Dendritic cell treated with granulocyte-macrophage colony-stimulating factor and Interleukin-4, amounts not matched to agents 40 ng/mL and 50 ng/mL, for 4 days (primary cell): Measurements from ENCODE around the gene KIAA1958.

Experiments used
- H3K27ac Mint-ChIP-seq: one replicate; pipeline ENCODE4 v1.8.0; 2022; ENCODE audit warnings: mild to moderate bottlenecking, mixed read lengths
- H3K27me3 Mint-ChIP-seq: one replicate; pipeline ENCODE4 v1.8.0; 2022; ENCODE audit warnings: mild to moderate bottlenecking, mixed read lengths
- H3K36me3 Mint-ChIP-seq: one replicate; pipeline ENCODE4 v1.8.0; 2022; ENCODE audit warnings: low read depth, mixed read lengths
- H3K4me1 Mint-ChIP-seq: one replicate; pipeline ENCODE4 v1.8.0; 2022; ENCODE audit warnings: low read depth, mixed read lengths
- H3K4me3 Mint-ChIP-seq: one replicate; pipeline ENCODE4 v1.8.0; 2022; ENCODE audit warnings: mild to moderate bottlenecking, moderate library complexity, mixed read lengths
- H3K9me3 Mint-ChIP-seq: one replicate; pipeline ENCODE4 v1.8.0; 2022; ENCODE audit warnings: mixed read lengths
- intact Hi-C: fragments of 100-400 bp; cut with micrococcal nuclease; formaldehyde crosslinking; loops from one replicate; pipeline ENCODE4 v1.15.0; 2022

KIAA1958 gene

DNA sequence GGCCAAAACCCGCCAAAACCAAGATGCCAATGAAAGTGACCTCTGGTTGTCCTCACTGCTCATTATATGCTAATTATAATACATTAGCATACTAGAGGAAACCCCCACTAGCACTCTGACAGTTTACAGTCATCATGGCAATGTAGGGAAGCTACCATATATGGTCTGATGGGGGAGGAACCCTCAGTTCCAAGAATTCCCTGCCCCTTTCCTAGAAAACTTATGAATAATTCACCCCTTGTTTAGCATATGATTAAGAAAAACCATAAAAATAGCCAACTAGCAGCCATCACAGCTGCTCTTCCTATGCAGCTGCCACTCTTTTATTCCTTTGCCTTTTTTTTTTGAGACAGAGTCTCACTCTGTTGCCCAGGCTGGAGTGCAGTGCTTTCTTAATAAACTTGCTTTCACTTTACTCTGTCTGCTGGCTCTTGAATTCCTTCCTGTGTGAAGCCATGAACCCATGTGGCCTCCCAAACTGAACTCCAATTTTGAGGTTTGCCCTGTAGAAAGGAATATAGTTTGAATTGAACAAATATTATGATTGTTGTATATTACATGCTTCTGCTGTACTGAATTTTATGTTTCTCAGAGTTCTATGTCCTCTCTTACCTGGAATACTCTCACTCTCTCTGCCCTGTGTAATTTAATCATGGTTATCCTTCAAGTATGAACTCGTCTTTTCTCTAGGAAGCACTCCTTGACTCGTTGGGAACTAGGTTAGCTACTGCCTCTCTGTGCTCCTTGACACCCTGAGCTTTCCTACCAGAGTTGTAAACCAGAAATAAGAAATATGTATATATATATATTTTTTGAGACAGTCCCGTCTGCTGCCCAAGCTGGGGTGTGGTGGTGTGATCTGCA is 59.8 kb downstream of the KIAA1958 start:
- no peak overlapping the region for H3K4me3 Mint-ChIP-seq
- H3K36me3 Mint-ChIP-seq = no peaks in the 10 kb centered on the region
- intact Hi-C loops = no loop called here
- H3K27me3 Mint-ChIP-seq = no peaks in the 10 kb centered on the region
- H3K27ac Mint-ChIP-seq = peak overlapping the region; percentile 63
- H3K9me3 Mint-ChIP-seq = no peaks in the 10 kb centered on the region
- H3K4me1 Mint-ChIP-seq = peaks cover 32% of the 10 kb centered on the region

DNA sequence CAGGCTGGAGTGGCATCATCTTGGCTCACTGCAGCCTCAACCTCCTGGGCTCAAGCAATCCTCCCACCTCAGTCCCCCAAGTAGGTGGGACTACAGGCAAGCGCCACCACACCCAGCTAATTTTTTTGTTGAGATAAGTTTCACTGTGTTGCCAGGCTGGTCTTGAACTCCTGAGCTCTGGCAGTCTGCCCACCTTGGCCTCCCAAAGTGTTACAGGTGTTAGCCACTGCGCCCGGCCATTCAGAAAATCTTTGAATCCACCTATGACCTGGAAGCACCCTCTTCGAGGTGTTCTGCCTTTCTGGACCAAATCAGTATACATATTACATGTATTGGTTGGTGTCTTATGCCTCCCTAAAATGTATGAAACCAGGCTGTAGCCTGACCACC is 61.4 kb downstream of the KIAA1958 start:
- Mint-ChIP-seq H3K4me3 (no peak overlapping the region), H3K27ac (no peak overlapping the region), H3K27me3 (no peaks in the 10 kb centered on the region), H3K4me1 (peaks cover 32% of the 10 kb centered on the region), H3K9me3 (no peaks in the 10 kb centered on the region), H3K36me3 (no peaks in the 10 kb centered on the region)
- intact Hi-C loops = no loop called here

DNA sequence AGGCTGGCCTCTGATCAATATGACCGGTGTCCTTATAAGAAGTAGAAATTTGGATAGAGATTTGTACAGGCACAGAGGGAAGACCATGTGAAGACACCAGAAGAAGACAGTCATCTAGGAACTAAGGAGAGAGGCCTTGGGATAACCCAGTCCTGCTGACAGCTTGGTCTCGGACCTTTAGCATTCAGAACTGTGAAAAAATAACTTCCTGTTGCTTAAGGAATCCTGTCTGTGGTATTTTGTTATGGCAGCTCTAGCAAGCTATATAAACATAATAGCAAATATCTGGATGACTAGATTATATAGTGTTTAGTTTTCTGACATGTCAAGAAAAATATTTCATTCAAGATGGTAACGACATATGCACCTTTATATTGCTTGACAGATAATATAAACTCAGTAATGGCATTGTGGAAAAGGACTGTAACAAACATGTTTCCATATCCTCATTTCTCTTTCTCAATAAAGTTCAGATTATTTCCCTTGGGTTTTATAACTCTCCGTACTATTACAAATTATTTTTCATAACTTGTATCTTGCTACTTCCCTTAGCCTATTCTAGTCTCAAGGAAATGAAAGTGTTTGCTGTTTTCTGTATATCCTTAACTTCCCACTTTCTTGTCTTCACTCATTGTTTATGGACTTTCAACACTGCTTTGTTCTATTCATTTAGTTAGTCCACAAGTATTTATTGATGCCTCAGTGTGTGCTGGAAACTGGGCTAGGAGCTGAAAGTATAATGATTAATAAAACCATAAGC is 62.4 kb downstream of the KIAA1958 start:
- H3K4me3 Mint-ChIP-seq = no peak overlapping the region
- H3K36me3 Mint-ChIP-seq = no peaks in the 10 kb centered on the region
- H3K9me3 Mint-ChIP-seq = no peaks in the 10 kb centered on the region
- peak overlapping the region; percentile 49 for H3K27ac Mint-ChIP-seq
- H3K4me1 Mint-ChIP-seq = peaks cover 32% of the 10 kb centered on the region
- intact Hi-C loops = no loop called here
- no peaks in the 10 kb centered on the region for H3K27me3 Mint-ChIP-seq

DNA sequence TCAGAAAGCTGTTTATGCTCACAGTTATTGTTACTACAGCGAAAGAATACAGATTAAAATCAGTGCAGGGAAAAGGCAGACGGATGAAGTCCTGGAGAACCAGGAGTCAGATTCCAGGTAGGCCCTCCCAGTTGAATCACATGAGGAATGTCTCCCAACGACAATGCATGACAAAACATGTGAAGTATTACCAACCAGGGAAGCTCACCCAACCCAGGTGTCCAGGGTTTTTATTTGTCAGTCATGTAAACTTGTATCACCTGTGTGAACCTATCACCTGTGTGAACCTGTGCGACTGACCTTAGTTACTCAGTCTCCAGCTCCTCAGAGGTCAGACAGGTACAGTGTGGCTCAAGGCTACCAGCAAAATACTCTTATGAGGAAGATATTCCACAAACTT is 63.9 kb downstream of the KIAA1958 start:
- Mint-ChIP-seq H3K27me3 (no peaks in the 10 kb centered on the region), H3K4me3 (no peak overlapping the region), H3K27ac (no peak overlapping the region), H3K4me1 (peaks cover 32% of the 10 kb centered on the region), H3K36me3 (no peaks in the 10 kb centered on the region), H3K9me3 (no peaks in the 10 kb centered on the region)
- intact Hi-C loops = no loop called here

DNA sequence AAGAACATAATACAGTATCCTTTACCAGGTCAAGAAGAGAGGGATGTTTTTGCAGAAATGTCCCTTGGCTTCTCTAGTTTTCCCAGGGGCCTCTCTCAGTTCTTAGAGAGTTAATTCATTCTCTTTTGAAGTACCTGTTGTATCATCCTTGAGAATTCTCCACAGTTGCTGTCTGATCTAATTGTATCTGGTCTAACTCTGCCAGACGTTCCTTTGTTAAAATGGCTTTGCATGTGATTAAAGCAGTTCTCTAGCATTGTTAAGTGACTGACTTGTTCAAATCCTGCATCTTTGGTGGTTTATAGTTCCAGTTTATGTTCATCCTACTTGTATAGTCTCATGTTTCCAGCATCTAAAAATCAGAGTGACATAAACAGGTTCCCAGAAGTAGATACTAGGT is 65.0 kb downstream of the KIAA1958 start:
- no peaks in the 10 kb centered on the region for H3K36me3 Mint-ChIP-seq
- H3K27ac Mint-ChIP-seq = no peak overlapping the region
- H3K9me3 Mint-ChIP-seq = no peaks in the 10 kb centered on the region
- H3K4me3 Mint-ChIP-seq = no peak overlapping the region
- intact Hi-C loops = no loop called here
- peaks cover 22% of the 10 kb centered on the region for H3K4me1 Mint-ChIP-seq
- H3K27me3 Mint-ChIP-seq = no peaks in the 10 kb centered on the region

DNA sequence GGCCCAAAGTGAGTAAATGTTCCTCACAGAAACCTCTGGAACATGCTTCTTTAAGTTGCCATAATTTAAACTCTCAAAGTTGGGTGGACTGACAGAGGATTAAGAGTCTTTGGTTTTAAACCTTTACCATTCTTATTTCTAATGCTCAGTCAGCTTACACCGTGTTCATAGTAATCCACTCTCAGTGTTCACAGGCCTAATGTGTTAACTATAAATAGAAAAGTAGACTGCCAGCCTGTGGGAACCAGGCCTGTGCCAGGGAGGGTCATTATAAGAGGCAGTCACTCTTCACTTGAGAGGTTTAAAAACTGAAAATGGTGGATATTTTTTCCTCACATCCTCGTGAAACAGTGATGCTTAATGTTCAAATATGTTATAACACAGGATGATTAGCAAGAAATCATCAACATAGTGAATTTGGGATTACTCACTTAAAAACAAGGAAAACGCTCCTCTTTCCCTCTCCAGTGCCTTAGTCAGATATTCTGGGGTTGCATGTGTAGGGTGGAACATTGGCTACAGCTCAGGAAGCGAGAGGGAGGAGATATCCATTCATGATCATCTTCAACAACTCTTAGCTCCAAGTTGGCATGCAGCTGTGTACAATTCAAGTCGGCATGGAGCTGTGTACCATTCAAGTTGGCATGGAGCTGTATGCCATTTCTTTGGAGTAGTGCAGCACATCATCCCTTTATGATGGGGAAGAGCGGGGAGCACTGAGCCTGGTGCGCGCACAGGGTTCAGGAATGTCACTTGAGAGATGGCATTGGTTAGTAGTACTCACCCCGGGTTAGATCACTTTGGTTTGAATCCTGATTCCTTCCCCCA is 65.8 kb downstream of the KIAA1958 start:
- intact Hi-C loops = no loop called here
- Mint-ChIP-seq H3K4me3 (no peak overlapping the region), H3K4me1 (peaks cover 20% of the 10 kb centered on the region), H3K36me3 (no peaks in the 10 kb centered on the region), H3K9me3 (no peaks in the 10 kb centered on the region), H3K27me3 (no peaks in the 10 kb centered on the region), H3K27ac (no peak overlapping the region)

DNA sequence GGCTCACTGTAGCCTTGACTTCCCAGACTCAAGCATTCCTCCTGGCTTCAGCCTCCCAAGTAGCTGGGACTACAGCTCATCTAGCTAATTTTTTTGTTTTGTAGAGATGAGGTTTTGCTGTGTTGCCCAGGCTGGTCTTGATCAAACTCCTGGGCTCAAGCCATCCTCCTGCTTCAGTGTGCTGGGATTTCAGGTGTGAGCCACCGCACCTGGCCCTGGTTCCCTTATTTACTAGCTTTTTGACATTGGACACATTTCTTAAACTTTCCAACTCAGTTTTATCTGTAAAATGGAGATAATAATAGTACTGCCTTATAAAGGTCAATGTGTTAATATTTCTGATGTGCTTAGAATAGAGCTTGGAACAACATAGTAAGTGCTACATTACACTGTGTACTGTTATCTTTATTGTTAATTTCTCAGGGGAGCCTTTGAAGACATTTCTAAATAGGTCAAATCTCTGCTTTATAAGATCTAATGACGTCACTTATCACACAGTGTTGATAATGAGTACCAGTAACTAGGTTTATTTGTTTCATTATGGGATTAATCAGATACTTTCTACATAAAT is 66.7 kb downstream of the KIAA1958 start:
- H3K27ac Mint-ChIP-seq = no peak overlapping the region
- intact Hi-C loops = no loop called here

DNA sequence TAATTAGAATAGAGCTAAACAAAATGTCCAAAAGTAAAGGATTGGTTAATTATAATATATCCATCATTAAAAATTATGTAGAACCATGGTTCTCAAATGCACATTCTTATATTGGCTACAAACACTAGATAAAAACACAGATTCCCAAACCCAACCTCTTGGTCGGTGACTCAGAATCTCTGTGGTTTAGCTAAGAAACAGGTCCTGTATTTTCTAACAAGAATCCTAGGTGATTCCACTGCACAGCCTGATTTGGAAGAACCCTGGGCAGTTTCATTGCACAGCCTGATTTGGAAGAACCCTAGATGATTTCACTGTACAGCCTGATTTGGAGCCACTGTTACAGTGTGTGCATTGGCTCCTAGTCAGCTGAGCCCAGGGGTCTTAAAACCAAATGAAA is 67.9 kb downstream of the KIAA1958 start:
- H3K36me3 Mint-ChIP-seq = no peaks in the 10 kb centered on the region
- no peaks in the 10 kb centered on the region for H3K27me3 Mint-ChIP-seq
- H3K27ac Mint-ChIP-seq = no peak overlapping the region
- H3K4me3 Mint-ChIP-seq = no peak overlapping the region
- H3K4me1 Mint-ChIP-seq = peaks cover 9% of the 10 kb centered on the region
- H3K9me3 Mint-ChIP-seq = no peaks in the 10 kb centered on the region
- intact Hi-C loops = no loop called here

More for the DNA sequence above, 66.7 kb downstream of the KIAA1958 start:
- H3K36me3 Mint-ChIP-seq = no peaks in the 10 kb centered on the region
- no peaks in the 10 kb centered on the region for H3K27me3 Mint-ChIP-seq
- H3K4me3 Mint-ChIP-seq = no peak overlapping the region
- H3K4me1 Mint-ChIP-seq = peaks cover 20% of the 10 kb centered on the region
- no peaks in the 10 kb centered on the region for H3K9me3 Mint-ChIP-seq

DNA sequence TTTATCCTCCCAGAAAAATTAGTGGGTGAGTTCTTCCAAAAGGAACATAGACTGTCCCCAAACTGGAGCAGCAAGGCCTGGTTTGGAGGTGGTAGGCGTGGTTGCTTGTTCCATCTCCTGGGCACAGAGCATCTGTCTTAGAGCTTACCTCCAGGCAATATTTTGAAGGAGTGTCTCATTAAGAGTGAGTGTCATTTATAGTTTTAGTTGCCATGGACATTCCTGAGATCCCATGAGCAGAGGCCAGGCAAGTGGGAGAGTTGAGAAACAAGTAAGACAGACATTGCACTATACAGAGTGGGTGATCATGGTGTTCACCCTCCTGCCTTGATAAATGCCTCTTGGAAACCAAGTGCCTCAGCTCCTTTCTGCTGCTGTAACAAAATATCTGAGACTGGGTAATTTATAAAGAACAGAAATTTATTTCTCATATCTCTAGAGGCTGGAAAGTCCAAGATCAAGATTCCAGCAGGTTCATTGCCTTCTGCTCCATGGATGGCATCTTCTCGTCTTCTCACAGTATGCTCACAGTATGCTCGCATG is 68.5 kb downstream of the KIAA1958 start:
- H3K4me1 Mint-ChIP-seq = peaks cover 3% of the 10 kb centered on the region
- no peaks in the 10 kb centered on the region for H3K27me3 Mint-ChIP-seq
- H3K27ac Mint-ChIP-seq = no peak overlapping the region
- intact Hi-C loops = no loop called here
- H3K4me3 Mint-ChIP-seq = no peak overlapping the region
- H3K36me3 Mint-ChIP-seq = no peaks in the 10 kb centered on the region
- H3K9me3 Mint-ChIP-seq = no peaks in the 10 kb centered on the region

DNA sequence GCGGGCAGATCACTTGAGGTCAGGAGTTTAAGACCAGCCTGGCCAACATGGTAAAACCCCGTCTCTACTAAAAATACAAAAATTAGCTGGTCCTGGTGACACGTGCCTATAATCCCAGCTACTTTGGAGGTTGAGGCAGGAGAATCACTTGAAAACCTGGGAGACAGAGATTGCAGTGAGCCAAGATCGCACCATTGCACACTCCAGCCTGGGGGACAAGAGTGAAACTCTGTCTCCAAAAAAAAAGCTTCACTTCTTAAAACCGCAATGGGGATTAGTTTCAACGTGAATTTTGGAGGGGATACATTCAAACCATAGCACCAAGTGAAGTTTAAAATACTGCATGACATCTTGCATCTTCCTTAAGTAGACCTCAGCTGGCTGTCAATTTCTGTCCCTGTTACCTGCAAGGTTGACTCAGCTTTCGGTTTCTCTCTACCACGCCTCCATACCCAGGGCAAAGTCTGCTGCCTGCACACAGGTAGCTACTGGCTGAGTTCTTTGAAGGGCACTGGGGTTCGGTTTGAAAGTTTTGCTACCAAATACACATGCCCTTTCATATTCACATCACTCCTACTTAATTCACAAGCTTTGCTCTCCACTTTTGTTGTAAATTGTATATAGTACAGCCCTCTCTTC is 69.3 kb downstream of the KIAA1958 start:
- Mint-ChIP-seq H3K27me3 (no peaks in the 10 kb centered on the region), H3K4me3 (no peak overlapping the region), H3K4me1 (no peaks in the 10 kb centered on the region), H3K9me3 (no peaks in the 10 kb centered on the region), H3K36me3 (no peaks in the 10 kb centered on the region), H3K27ac (no peak overlapping the region)
- intact Hi-C loops = no loop called here

DNA sequence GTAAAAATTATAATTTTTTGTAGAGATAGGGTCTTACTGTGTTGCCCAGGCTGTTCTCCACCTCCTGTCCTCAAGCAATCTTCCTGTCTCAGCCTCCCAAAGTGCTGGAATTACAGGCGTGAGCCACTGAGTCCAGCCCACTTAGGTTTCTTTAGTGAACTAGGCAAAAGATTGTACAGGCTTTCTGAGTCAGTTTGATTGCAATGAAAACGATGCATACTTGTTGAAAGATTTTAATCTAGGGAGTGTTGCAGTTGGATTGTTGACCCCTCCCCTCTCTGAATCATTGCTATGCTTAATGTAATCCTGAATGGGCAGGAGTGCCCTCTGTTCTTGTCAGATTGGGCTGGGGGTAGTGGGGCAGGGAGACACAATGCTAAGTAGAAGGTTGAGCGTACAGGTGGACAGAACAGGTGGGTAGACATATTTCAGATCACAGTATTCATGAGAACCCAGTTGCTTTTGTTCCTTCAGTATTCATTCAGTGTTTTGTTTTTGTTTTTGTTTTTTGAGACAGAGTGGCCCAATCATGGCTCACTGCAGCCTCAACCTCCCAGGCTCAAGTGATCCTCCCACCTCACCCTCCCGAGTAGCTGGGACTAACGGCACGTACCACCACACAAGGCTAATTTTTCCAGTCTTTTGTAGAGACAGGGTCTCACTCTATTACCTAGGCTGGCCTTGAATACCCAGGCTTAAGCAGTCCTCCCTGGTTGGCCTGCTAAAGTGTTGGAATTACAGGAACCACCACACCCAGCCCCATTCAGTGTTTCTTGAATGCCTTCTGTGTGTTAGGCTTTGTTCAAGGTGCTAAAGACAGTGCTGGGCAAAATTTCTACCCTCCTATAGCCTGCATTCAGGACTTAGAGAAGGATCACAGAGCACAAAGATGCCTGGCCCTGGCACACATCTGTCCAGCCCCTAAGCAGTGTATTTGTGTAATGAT is 70.1 kb downstream of the KIAA1958 start:
- Mint-ChIP-seq H3K27me3 (no peaks in the 10 kb centered on the region), H3K4me3 (no peak overlapping the region), H3K9me3 (no peaks in the 10 kb centered on the region), H3K36me3 (no peaks in the 10 kb centered on the region), H3K4me1 (no peaks in the 10 kb centered on the region), H3K27ac (no peak overlapping the region)
- intact Hi-C loops = no loop called here

DNA sequence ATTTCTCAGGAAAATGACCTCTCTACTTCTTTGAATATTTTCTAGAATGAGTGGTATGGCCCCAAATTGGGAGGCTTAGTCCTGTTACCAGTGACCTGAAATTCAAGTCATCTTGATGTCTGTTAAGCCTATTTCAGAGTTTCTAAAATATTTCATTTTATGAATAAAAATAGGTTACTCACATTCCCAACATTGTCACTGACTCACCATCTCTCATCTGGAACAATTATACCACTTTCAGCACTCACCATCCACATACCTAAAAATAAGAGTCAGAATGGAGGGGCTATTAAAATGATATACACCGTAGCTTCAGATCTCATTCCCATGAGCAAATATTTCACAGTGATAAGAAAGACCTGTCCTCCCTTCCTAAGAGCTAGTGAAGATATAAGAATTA is 71.8 kb downstream of the KIAA1958 start:
- H3K27me3 Mint-ChIP-seq = no peaks in the 10 kb centered on the region
- intact Hi-C loops = no loop called here
- H3K27ac Mint-ChIP-seq = no peak overlapping the region
- peaks cover 7% of the 10 kb centered on the region for H3K4me1 Mint-ChIP-seq
- H3K9me3 Mint-ChIP-seq = no peaks in the 10 kb centered on the region
- no peak overlapping the region for H3K4me3 Mint-ChIP-seq
- no peaks in the 10 kb centered on the region for H3K36me3 Mint-ChIP-seq
